Parathyroid adenoma (tissue), 2 donors: Measurements from ENCODE around the gene CACHD1.

Source experiments
- H2AFZ ChIP-seq: fragments of 300-600 bp; sonication (generic); one replicate; pipeline ENCODE4 v1.7.0; 2017; ENCODE audit warnings: antibody characterized with exemption, mild to moderate bottlenecking
- H3K27ac ChIP-seq: fragments of 300-600 bp; sonication (generic); one replicate; pipeline ENCODE4 v1.7.0; 2017
- H3K27me3 ChIP-seq: fragments of 300-600 bp; sonication (generic); one replicate; pipeline ENCODE4 v1.7.0; 2017; ENCODE audit warnings: low read length; ENCODE audit not compliant: control insufficient read depth, insufficient read depth
- H3K36me3 ChIP-seq: fragments of 300-600 bp; sonication (generic); one replicate; pipeline ENCODE4 v1.7.0; 2017; ENCODE audit warnings: low read length; ENCODE audit not compliant: control insufficient read depth, insufficient read depth
- H3K4me1 ChIP-seq: fragments of 300-600 bp; sonication (generic); one replicate; pipeline ENCODE4 v1.7.0; 2017; ENCODE audit warnings: control low read depth
- H3K4me2 ChIP-seq: fragments of 300-600 bp; sonication (generic); one replicate; pipeline ENCODE4 v1.7.0; 2017; ENCODE audit warnings: low read length
- H3K4me3 ChIP-seq: fragments of 300-600 bp; sonication (generic); one replicate; pipeline ENCODE4 v1.7.0; 2017; ENCODE audit warnings: low read depth, low read length
- H3K79me2 ChIP-seq: fragments of 300-600 bp; sonication (generic); one replicate; pipeline ENCODE4 v1.7.0; 2017; ENCODE audit warnings: control low read depth
- H3K9ac ChIP-seq: fragments of 300-600 bp; sonication (generic); one replicate; pipeline ENCODE4 v1.7.0; 2017; ENCODE audit warnings: mild to moderate bottlenecking
- H3K9me3 ChIP-seq: fragments of 300-600 bp; sonication (generic); one replicate; pipeline ENCODE4 v1.7.0; 2017; ENCODE audit warnings: low read length; ENCODE audit not compliant: control insufficient read depth
- TF ChIP-seq, protein P1 (sequence below): fragments of 300-600 bp; sonication (generic); IDR thresholded peaks from one replicate; pipeline ENCODE4 v1.7.0; 2017; ENCODE audit warnings: antibody characterized with exemption, mild to moderate bottlenecking
- donor health status: primary hyperparathyroidism.

Gene CACHD1

DNA sequence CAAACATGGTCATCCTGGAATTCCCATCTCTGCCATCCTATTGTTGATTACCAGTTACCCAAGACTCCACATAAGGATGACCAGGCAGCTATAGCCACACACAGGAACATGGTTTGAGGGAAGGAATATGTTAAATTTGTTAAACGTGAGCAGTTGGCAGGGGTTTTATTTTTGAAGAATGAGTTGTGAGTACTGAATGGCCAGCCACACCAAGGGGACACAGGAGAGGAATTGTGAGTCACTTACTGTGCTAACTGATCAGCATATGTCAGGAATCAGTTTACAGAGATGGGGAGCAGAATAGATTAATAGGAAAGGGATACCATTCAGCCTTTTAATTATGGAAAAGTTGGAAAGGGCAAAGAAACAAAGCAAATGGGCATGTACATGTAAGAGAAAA lies 235.7 kb downstream of the CACHD1 start:
- Histone ChIP-seq H3K79me2 (no peaks in the 10 kb centered on the region), H3K36me3 (no peaks in the 10 kb centered on the region), H3K4me1 (no peaks in the 10 kb centered on the region), H3K9ac (no peak overlapping the region), H2AFZ (no peak overlapping the region), H3K4me3 (no peak overlapping the region), H3K27ac (no peak overlapping the region), H3K27me3 (no peaks in the 10 kb centered on the region), H3K9me3 (no peaks in the 10 kb centered on the region), H3K4me2 (no peak overlapping the region)
- TF ChIP-seq, protein P1, sequence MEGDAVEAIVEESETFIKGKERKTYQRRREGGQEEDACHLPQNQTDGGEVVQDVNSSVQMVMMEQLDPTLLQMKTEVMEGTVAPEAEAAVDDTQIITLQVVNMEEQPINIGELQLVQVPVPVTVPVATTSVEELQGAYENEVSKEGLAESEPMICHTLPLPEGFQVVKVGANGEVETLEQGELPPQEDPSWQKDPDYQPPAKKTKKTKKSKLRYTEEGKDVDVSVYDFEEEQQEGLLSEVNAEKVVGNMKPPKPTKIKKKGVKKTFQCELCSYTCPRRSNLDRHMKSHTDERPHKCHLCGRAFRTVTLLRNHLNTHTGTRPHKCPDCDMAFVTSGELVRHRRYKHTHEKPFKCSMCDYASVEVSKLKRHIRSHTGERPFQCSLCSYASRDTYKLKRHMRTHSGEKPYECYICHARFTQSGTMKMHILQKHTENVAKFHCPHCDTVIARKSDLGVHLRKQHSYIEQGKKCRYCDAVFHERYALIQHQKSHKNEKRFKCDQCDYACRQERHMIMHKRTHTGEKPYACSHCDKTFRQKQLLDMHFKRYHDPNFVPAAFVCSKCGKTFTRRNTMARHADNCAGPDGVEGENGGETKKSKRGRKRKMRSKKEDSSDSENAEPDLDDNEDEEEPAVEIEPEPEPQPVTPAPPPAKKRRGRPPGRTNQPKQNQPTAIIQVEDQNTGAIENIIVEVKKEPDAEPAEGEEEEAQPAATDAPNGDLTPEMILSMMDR = no peak

DNA sequence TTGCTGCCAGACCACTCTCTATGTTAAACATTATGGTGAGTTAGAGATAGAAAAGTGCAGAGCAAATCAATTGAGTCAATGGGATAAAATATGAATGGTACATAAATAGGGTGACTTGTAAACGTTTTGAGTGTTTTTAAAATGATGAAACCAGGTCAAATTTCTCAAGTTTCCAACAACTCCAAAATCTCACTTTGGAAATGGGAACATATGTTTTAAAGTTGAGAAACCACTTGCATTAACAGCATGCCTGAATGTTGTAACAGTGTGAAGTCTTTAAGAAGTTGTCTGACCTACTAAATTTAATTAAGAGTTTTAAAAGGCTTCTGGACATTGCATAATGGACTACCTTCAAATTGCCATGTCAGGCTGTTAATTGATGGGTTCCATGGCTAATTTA lies 241.3 kb downstream of the CACHD1 start:
- no peak overlapping the region for H2AFZ ChIP-seq
- no peak overlapping the region for H3K9ac ChIP-seq
- H3K4me1 ChIP-seq = no peaks in the 10 kb centered on the region
- H3K36me3 ChIP-seq = no peaks in the 10 kb centered on the region
- H3K9me3 ChIP-seq = no peaks in the 10 kb centered on the region
- TF ChIP-seq, protein P1 = no peak
- H3K27me3 ChIP-seq = no peaks in the 10 kb centered on the region
- H3K4me2 ChIP-seq = no peak overlapping the region
- no peaks in the 10 kb centered on the region for H3K79me2 ChIP-seq
- no peak overlapping the region for H3K27ac ChIP-seq
- no peak overlapping the region for H3K4me3 ChIP-seq

DNA sequence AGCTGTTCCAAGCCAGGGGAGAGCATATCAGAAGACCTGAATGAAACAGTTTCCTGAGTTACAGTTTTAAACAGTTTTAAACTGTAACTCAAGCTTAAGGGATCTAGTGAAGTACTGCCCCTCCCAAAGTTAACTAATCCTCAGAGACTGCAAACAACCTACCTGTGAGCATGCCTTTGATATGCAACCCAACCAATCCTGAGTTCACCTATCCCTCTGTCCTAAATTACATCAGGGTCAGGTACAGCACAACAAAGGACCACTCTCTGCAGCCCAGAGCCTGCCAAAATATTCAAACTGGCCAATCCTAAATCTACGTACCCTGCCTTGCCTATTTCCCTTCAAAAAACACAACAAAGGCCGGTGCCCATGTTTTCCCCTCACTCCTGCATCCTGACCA lies 242.1 kb downstream of the CACHD1 start:
- Histone ChIP-seq H3K4me3 (no peak overlapping the region), H3K9me3 (no peaks in the 10 kb centered on the region), H3K4me2 (no peak overlapping the region), H3K79me2 (no peaks in the 10 kb centered on the region), H3K4me1 (no peaks in the 10 kb centered on the region), H3K27me3 (no peaks in the 10 kb centered on the region), H2AFZ (no peak overlapping the region), H3K36me3 (no peaks in the 10 kb centered on the region), H3K27ac (no peak overlapping the region), H3K9ac (no peak overlapping the region)
- TF ChIP-seq, protein P1 = no peak

DNA sequence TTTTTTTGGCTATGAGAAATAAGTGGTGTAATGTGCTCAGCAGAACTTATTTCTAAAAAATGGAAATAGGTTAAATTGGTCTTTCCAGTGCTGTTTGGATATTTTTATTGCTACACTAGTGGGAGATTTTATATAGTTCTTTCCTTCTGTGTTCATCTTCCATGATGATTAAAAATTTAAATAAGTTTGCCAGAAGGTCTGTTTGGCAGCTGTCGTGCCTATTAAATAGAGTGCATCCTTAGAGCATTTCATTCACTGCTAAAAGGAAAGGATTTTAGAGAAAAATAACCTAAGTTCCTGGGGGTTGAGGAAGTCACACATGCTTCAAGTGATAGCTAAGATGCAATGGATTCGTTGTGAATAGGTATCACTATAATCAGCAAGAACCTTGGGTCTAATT lies 245.3 kb downstream of the CACHD1 start:
- TF ChIP-seq, protein P1 = no peak
- H3K4me1 ChIP-seq = no peaks in the 10 kb centered on the region

DNA sequence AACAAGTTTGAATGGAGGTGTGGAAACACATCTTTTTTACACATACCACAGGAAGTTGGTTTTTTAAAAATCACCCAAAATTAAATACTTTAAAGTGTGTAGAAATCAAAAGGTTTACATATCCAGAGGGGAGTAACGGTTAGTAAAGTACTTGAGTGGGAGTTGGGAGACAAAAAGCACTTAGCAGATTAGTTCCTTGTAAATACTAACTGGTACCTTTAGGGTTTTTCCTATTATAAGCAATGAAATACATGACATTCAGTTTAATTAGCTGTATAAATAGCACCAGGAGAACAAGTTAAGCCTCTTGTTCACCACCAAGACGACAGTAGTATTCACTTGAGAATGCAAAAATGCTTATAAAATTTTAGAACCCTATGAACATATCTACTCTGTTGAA lies 251.2 kb downstream of the CACHD1 start:
- no peak overlapping the region for H2AFZ ChIP-seq
- no peak overlapping the region for H3K4me3 ChIP-seq
- H3K36me3 ChIP-seq = no peaks in the 10 kb centered on the region

More for the DNA sequence above, 245.3 kb downstream of the CACHD1 start:
- Histone ChIP-seq H3K27me3 (no peaks in the 10 kb centered on the region), H3K79me2 (no peaks in the 10 kb centered on the region), H3K9me3 (no peaks in the 10 kb centered on the region), H2AFZ (no peak overlapping the region), H3K27ac (no peak overlapping the region), H3K36me3 (no peaks in the 10 kb centered on the region), H3K9ac (no peak overlapping the region), H3K4me2 (no peak overlapping the region), H3K4me3 (no peak overlapping the region)

More for the DNA sequence above, 251.2 kb downstream of the CACHD1 start:
- no peak overlapping the region for H3K4me2 ChIP-seq
- no peaks in the 10 kb centered on the region for H3K9me3 ChIP-seq
- no peaks in the 10 kb centered on the region for H3K79me2 ChIP-seq
- no peak overlapping the region for H3K9ac ChIP-seq
- H3K27me3 ChIP-seq = no peaks in the 10 kb centered on the region
- H3K27ac ChIP-seq = no peak overlapping the region
- TF ChIP-seq, protein P1 = no peak
- no peaks in the 10 kb centered on the region for H3K4me1 ChIP-seq
